Mucosa of rectum (tissue), 2 donors: ENCODE measurements around the gene ADAD2.
A peak's percentile ranks its signal among the peaks of the same experiment; 100 is the strongest.

Experiments used
- H3K27ac ChIP-seq, 2 donors: one replicate each; pipeline ENCODE4 v1.7.0; 2013; ENCODE audit warnings: inconsistent platforms in 2 of 2, low read depth in 2 of 2, low read length in 2 of 2
- H3K27me3 ChIP-seq, 2 donors: one replicate each; pipeline ENCODE4 v1.7.0; 2013; ENCODE audit warnings: low read length in 2 of 2; ENCODE audit not compliant: control insufficient read depth in 2 of 2, insufficient read depth in 2 of 2
- H3K36me3 ChIP-seq, 2 donors: one replicate each; pipeline ENCODE4 v1.7.0; 2013; ENCODE audit warnings: low read length in 2 of 2; ENCODE audit not compliant: control insufficient read depth in 2 of 2, insufficient read depth in 2 of 2
- H3K4me1 ChIP-seq, 2 donors: one replicate each; pipeline ENCODE4 v1.7.0; 2013; ENCODE audit warnings: low read length in 2 of 2, mild to moderate bottlenecking in 1 of 2; ENCODE audit not compliant: control insufficient read depth in 2 of 2, insufficient read depth in 2 of 2
- H3K4me3 ChIP-seq, 2 donors: one replicate each; pipeline ENCODE4 v1.7.0; 2013; ENCODE audit warnings: low read length in 2 of 2
- H3K9ac ChIP-seq, 2 donors: one replicate each; pipeline ENCODE4 v1.7.0; 2013; ENCODE audit warnings: low read length in 2 of 2, low read depth in 1 of 2, mild to moderate bottlenecking in 1 of 2
- H3K9me3 ChIP-seq, 2 donors: one replicate each; pipeline ENCODE4 v1.7.0; 2013; ENCODE audit warnings: low read length in 2 of 2; ENCODE audit not compliant: control insufficient read depth in 2 of 2
- donor health status: healthy.
- donor health status: Normal muscosa, but diverticular disease.

ADAD2 gene

DNA sequence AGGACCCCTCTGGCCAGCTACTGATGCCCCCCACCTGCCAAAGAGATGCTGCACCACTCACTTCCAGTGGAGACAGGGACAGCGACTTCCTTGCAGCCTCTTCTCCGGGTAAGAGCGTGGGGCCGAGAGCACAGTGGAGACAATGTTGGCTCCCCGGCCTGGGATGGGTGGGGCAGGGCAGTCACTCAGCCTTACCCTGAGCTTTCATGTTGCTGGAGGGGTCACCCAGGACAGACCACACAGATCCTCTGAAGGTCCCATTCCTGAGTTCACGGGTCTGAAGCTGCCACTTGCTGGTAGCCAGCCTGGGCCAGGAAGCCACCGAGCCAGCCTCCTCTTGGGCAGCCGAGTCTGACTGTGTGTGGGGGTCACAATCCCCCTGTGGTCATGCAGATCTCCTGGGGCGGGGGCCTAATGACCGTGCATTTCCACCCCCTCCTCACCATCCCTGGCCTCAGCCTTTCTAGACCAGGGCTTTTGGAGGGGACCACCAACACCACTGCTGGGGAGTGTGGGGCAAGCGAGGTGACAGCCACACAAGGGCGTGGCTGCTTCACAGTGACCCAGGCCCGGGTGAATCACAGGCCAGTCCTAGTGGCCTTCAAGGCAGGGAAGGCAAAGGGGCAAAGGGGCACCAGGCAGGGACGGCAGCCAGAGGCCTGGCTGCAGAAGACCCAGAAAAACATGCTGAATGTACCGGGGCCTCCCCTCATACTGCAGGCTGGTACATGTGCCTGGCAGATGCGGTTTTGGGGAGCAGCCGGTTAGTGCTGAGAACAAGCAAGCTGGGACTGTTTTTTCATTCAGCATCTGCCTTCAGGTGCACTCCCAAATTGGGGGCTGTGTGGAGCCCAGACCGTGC is 14.5 kb upstream of the ADAD2 start:
- Histone ChIP-seq H3K4me1 (peaks cover 13 to 20% of the 10 kb centered on the region in 2 donors), H3K9me3 (no peaks in the 10 kb centered on the region), H3K36me3 (peaks cover 18 to 20% of the 10 kb centered on the region in 2 donors), H3K27me3 (peaks cover 0 to 5% of the 10 kb centered on the region in 2 donors), H3K4me3 (no peak overlapping the region), H3K9ac (no peak overlapping the region), H3K27ac (peak overlapping the region in 1 of 2 donors; percentile 58)

- H3K27ac ChIP-seq = peak overlapping the region in 1 of 2 donors; percentile 28
- peaks cover 13 to 20% of the 10 kb centered on the region in 2 donors for H3K4me1 ChIP-seq
- no peak overlapping the region for H3K4me3 ChIP-seq
- peaks cover 0 to 2% of the 10 kb centered on the region in 2 donors for H3K27me3 ChIP-seq
- no peaks in the 10 kb centered on the region for H3K9me3 ChIP-seq
- H3K36me3 ChIP-seq = peaks cover 28 to 32% of the 10 kb centered on the region in 2 donors
- no peak overlapping the region for H3K9ac ChIP-seq
Measured at GRCh38 chr16:84177741-84178073, 13.2 kb upstream of the ADAD2 start.

GRCh38 chr16:84178146-84178765 is 12.7 kb upstream of the ADAD2 start:
- no peak overlapping the region for H3K9ac ChIP-seq
- H3K4me3 ChIP-seq = no peak overlapping the region
- peaks cover 34 to 37% of the 10 kb centered on the region in 2 donors for H3K36me3 ChIP-seq
- no peaks in the 10 kb centered on the region for H3K27me3 ChIP-seq
- no peaks in the 10 kb centered on the region for H3K9me3 ChIP-seq
- peaks cover 13 to 20% of the 10 kb centered on the region in 2 donors for H3K4me1 ChIP-seq
- no peak overlapping the region for H3K27ac ChIP-seq

DNA sequence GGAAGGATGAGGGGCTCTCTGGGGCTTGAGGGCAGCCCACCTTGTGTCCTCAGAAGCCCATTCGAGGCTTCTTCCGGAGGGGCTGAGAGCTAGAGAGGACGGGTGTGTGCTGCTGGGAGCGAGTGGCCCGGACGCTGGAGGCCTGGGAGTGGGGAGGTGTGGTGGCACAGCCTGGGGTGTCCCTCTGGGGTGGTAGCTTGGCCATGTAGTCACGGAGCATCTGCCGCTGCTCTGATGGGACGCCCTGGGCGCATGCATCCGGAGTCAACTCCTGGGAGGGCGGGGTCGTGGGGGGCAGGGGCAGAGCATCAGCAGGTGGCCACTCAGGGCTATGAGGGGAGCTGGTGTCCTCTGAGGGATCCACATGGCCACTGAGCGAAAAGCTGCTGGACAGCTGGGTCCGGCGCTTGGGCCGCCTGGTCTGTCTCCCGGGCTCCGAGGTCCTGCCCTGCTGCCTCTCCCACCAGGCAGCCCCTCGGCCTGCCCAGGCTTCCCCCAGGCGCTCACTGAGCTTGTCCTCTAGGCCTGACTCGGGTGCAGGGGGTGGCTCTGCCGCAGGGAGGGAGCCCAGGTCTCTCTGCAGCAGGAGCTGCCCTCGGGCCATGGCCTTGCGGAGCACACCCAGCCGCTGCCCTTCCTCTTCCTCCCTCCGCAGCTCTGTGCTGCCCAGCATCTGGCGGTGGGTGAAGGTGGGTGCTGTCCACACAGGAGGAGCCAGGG is 11.9 kb upstream of the ADAD2 start:
- Histone ChIP-seq H3K4me1 (peaks cover 13 to 20% of the 10 kb centered on the region in 2 donors), H3K9ac (no peak overlapping the region), H3K9me3 (no peaks in the 10 kb centered on the region), H3K27ac (no peak overlapping the region), H3K36me3 (peaks cover 37 to 41% of the 10 kb centered on the region in 2 donors), H3K4me3 (no peak overlapping the region), H3K27me3 (no peaks in the 10 kb centered on the region)

GRCh38 chr16:84179612-84180320 is 11.2 kb upstream of the ADAD2 start:
- Histone ChIP-seq H3K4me1 (peaks cover 13 to 20% of the 10 kb centered on the region in 2 donors), H3K27ac (no peak overlapping the region), H3K27me3 (no peaks in the 10 kb centered on the region), H3K36me3 (peaks cover 37 to 46% of the 10 kb centered on the region in 2 donors), H3K9ac (no peak overlapping the region), H3K4me3 (no peak overlapping the region), H3K9me3 (no peaks in the 10 kb centered on the region)

DNA sequence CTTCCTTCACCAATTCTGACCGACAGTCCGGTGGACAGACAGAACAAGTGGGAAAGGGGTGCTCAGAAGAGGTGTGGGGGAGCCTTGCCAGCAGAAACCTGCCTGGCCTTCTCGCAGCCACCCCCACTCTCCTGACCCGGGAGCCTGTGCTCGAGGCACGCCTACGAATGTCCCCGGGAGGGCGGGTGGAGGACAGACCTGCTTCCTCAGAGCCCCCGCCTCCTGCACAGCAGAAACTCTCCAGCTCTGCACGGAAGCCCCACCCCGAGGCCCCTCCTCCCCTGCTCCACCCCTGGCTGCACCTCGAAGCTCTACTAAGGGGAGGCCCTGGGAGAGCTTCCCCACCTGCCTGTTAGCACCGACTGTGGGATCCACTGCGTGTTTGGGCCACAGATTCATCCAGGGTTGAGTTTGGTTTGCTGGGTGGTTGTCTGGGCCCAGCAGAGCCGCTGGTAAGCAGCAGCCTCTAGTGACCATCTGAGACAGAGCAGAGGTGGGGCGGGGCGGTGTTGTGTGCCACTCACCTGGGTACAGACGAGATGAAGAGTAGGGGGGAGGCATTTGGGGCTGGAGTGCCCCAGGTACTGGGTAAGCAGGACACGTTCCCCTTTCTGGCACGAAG is 10.3 kb upstream of the ADAD2 start:
- no peak overlapping the region for H3K4me3 ChIP-seq
- peaks cover 13 to 15% of the 10 kb centered on the region in 2 donors for H3K4me1 ChIP-seq
- H3K27ac ChIP-seq = no peak overlapping the region
- no peaks in the 10 kb centered on the region for H3K9me3 ChIP-seq
- no peak overlapping the region for H3K9ac ChIP-seq
- peaks cover 37 to 46% of the 10 kb centered on the region in 2 donors for H3K36me3 ChIP-seq
- no peaks in the 10 kb centered on the region for H3K27me3 ChIP-seq

GRCh38 chr16:84181144-84181915 is 9.6 kb upstream of the ADAD2 start:
- H3K36me3 ChIP-seq = peaks cover 37 to 46% of the 10 kb centered on the region in 2 donors
- H3K27ac ChIP-seq = no peak overlapping the region
- H3K4me3 ChIP-seq = no peak overlapping the region
- no peak overlapping the region for H3K9ac ChIP-seq
- no peaks in the 10 kb centered on the region for H3K27me3 ChIP-seq
- H3K9me3 ChIP-seq = no peaks in the 10 kb centered on the region
- H3K4me1 ChIP-seq = peaks cover 12 to 18% of the 10 kb centered on the region in 2 donors

GRCh38 chr16:84182104-84182503 is 8.9 kb upstream of the ADAD2 start:
- Histone ChIP-seq H3K9me3 (no peaks in the 10 kb centered on the region), H3K27me3 (no peaks in the 10 kb centered on the region), H3K27ac (no peak overlapping the region), H3K9ac (no peak overlapping the region), H3K36me3 (peaks cover 37 to 46% of the 10 kb centered on the region in 2 donors), H3K4me1 (peaks cover 9 to 10% of the 10 kb centered on the region in 2 donors), H3K4me3 (no peak overlapping the region)
